Middle frontal gyrus (tissue), 1 donor: ENCODE measurements around the gene FOSL2.

ENCODE experiments used
- DNase-seq: peaks from one replicate; pipeline ENCODE4 v3.0.0-alpha.2; 2015; ENCODE audit warnings: low spot score; ENCODE audit errors: extremely low spot score

The FOSL2 gene

GRCh38 chr2:28430788-28431418, 38.2 kb downstream of the FOSL2 start:
- DNase-seq = no peak

GRCh38 chr2:28431741-28432140, 39.1 kb downstream of the FOSL2 start:
- DNase-seq = no peak

- DNase-seq = no peak
Measured at GRCh38 chr2:28432362-28432761, 39.7 kb downstream of the FOSL2 start.

- DNase-seq = no peak
Measured at GRCh38 chr2:28433215-28433614, 40.6 kb downstream of the FOSL2 start.

GRCh38 chr2:28433935-28434599, 41.4 kb downstream of the FOSL2 start:
- no peak for DNase-seq

GRCh38 chr2:28434600-28434989, 41.9 kb downstream of the FOSL2 start:
- no peak for DNase-seq

- DNase-seq = no peak
Measured at GRCh38 chr2:28435241-28435640, 42.6 kb downstream of the FOSL2 start.

- DNase-seq = no peak
Measured at GRCh38 chr2:28435814-28436351, 43.2 kb downstream of the FOSL2 start.

GRCh38 chr2:28436525-28437051, 43.9 kb downstream of the FOSL2 start:
- DNase-seq = no peak

- DNase-seq = no peak
Measured at GRCh38 chr2:28437149-28437835, 44.6 kb downstream of the FOSL2 start.

- no peak for DNase-seq
Measured at GRCh38 chr2:28437918-28438317, 45.3 kb downstream of the FOSL2 start.

- DNase-seq = no peak
Measured at GRCh38 chr2:28438532-28439063, 45.9 kb downstream of the FOSL2 start.

GRCh38 chr2:28439127-28439526, 46.5 kb downstream of the FOSL2 start:
- DNase-seq = no peak

GRCh38 chr2:28439763-28440162, 47.1 kb downstream of the FOSL2 start:
- DNase-seq = no peak

GRCh38 chr2:28442328-28442727, 49.7 kb downstream of the FOSL2 start:
- no peak for DNase-seq

GRCh38 chr2:28444956-28445355, 52.3 kb downstream of the FOSL2 start:
- no peak for DNase-seq

GRCh38 chr2:28445448-28446258, 53.0 kb downstream of the FOSL2 start:
- no peak for DNase-seq

GRCh38 chr2:28446531-28446930, 53.9 kb downstream of the FOSL2 start:
- no peak for DNase-seq

- no peak for DNase-seq
Measured at GRCh38 chr2:28447086-28447485, 54.4 kb downstream of the FOSL2 start.

GRCh38 chr2:28447943-28448792, 55.5 kb downstream of the FOSL2 start:
- no peak for DNase-seq
